ENCODE measurements around the gene MEGF6.
A peak's percentile ranks its signal among the peaks of the same experiment; 100 is the strongest.

Gene MEGF6

DNA sequence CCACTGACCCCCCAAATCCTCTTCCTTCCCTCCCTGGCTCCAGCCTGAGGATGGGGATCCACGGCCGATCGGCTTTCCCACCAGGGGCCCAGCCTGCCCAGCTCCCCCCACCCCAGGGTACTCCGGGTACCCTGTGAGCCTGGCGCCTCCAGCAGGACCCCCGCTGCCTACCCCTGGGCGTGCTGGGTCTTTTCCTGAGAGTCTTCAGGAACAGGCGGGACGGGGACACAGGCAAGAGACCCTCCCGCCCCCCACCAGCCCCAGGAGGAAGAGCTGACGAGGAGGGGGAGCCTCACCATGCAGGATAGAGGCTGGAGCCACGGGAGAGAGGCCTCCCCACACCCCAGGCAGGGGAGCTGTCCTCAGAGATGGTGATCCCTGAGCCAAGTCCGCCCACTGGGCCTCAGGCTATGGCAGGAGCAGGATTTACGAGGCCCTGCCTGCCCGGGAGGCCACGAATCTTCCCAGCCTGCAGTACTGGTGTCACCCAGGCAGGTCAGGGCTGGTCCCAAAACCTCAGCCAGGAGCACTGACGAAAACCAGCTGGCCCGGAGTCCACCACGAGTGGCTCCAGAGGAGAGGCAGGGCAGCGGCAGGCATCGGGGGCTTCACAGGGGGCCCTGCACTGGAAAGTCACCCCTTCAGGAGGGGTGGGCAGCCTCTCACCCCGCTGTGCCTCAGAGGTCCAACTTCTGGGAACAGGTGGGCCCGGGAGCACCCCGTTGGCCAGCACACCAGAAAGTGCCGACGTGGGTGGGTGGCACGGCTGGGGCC lies 58.0 kb downstream of the MEGF6 start:
- DNase-seq (ENCODE audit: low read depth in 2 of 2): no peak

DNA sequence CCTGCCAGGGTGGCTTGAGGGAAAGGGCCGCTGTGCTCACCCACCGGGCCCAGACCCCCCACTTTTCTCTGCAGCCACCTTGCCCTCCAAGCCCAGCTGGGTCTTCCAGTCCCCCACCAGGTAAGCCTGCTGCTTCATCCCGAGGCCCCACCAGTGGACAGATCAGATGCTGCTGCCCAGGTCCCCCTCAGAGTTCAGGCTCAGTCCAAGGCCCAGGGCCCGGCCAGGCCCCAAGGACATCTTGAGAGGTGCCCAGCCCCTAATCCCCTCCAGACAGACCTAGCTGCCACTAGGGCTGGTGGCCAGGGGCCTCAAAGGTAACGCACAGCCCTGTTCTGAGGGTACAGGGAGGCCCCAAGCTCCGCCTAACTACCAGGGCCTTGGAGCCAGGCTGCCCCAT lies 58.6 kb downstream of the MEGF6 start:
- DNase-seq (ENCODE audit: low read depth in 2 of 2): no peak

DNA sequence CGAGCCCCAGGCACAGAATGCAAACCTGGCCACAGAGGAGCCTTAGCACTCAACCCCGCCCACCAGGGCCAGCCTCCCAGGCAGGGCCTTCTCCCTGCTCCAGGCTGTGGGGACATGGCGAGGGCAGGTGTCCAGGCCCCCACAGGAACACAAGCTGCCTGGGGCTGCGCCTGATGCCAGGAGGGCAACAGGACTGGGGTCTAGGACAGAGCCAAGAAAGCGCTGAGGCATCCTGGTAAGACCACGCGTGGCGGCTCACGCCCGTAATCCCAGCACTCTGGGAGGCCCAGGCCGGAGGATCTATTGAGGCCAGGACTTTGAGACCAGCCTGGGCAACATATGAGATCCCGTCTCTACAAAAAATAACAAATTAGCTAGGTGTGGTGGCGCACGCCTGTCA lies 59.1 kb downstream of the MEGF6 start:
- DNase-seq (ENCODE audit: low read depth in 2 of 2): no peak

DNA sequence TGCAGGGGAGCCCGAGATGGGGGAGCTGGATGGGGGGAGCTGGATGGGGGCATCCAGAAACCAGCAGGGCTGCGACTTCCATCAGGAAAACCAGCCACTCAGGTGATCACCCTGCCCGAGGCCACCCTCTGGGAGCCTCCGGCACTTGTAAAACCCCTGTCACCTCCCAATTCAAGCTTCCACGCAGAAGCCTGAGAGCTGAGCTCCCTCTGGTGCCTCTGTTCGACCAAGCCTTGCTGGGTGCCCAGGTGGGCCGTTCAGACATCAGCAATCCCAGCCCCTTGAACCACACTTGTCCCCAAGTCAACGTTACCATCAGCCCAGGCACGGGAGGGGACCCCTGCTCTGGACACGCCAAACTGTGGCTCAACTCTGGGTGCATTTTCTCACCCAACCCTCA lies 59.6 kb downstream of the MEGF6 start:
- no peak for DNase-seq (ENCODE audit: low read depth in 2 of 2)

DNA sequence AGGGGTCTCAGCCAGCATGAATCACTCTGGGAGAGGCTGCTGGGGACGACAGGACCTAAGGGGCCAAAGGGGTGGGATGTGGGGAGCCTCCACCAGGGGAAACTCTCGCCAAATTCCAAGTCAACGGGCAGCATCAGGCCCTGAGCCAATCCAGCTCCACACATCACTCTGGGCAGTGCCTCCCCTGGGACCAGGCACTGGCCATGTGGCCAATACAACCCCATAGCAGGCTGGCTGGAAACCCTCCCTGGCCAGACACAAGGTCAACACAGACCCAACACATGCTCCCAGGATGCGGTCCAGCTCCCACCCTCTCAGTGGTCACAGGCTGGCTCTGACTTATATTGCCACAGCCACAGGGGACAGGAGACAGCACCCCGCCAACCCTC lies 60.0 kb downstream of the MEGF6 start:
- no peak for DNase-seq (ENCODE audit: low read depth in 2 of 2)

DNA sequence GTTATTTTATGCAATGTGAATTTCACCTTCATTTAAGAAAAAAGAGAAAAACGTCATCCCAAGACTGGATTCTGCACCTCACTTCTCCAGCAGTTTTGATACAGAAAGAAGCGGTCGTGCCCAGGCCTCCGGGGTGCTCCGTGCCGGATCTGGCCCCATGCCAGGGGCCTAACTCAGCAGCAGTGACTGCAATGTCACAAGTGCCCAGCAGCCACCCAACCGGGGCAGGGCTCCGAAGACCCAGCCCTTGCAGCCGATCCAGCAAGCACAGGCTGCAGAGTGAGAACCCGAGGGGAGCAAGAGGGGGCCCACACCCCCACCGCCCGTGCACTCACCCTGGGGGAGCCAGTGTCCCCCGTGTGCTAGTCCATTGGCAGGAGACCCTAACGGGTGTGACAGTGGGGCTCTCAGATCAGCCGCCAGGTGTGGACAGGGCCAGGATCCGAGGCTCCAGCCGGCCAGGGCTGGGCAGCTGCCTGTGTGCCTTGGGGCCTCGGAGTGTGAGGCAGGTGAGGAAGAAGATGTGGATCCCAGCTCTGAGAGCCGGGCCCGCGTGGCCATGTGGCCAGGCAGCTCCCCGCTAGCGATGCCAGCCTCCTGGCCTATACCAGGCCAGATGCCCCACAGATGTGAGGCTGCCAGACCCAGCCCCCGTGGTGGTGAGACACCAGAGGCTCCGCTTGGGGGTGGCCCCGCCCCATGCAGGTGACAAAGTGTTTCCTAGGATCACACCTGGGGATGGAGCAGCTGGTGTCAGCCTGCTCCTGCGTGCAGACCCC lies 60.6 kb downstream of the MEGF6 start:
- no peak for DNase-seq (ENCODE audit: low read depth in 2 of 2)

DNA sequence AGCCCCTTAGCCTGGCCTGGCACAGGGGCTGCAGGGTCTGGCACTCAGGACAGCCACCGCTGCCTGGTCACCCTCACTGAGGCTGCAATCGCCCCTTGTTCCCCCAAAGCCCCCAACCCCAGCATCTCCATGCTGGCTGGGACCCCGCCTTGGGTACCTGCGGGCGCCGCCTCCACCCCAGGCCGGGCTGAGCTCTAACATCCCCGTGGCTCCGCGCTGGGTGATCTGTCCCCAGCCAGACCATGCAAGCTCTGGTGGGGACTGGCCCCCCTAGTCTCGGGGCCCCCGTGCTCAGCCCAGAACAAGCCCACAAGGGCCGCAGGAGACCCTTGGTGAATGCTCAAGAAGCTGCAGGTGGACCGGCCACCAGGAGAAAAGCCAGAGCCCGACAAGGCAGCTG lies 62.4 kb downstream of the MEGF6 start:
- DNase-seq (ENCODE audit: low read depth in 2 of 2): no peak

DNA sequence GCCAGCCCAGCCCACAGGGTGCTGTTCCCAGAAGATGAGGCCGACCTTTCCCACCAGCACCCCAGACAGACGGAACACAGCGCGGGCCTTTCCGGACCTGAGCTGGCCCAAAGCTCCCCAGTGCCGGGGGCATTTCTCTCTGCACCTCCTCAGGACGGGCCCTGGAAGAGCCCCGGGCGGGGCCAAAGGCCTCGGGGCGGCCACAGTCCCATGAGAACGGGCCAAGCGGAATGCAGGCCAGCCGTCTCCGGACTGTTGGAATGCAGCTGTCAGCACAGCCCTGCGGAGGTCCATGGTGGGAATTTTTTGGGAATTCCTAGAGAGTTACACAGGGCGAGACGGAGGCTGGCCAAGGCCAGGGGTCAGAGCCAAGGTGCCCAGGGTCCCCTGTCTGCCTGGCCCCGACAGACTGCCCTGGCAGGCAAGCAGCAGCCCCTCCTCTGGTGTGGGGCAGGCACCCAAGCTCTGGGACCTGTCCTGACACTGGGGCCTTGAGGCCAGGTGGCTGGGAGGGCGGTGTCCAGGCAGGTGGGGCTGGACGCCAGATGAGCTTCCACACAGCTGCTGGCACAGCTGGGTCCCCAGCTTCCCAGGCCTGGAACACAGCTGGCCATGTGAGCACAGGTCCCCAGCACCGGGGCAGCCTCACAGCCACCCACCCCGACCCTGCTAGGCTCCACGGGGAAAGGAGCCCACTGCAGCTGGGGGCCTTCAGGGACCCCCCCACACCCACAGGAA lies 63.0 kb downstream of the MEGF6 start:
- no peak for DNase-seq (ENCODE audit: low read depth in 2 of 2)

DNA sequence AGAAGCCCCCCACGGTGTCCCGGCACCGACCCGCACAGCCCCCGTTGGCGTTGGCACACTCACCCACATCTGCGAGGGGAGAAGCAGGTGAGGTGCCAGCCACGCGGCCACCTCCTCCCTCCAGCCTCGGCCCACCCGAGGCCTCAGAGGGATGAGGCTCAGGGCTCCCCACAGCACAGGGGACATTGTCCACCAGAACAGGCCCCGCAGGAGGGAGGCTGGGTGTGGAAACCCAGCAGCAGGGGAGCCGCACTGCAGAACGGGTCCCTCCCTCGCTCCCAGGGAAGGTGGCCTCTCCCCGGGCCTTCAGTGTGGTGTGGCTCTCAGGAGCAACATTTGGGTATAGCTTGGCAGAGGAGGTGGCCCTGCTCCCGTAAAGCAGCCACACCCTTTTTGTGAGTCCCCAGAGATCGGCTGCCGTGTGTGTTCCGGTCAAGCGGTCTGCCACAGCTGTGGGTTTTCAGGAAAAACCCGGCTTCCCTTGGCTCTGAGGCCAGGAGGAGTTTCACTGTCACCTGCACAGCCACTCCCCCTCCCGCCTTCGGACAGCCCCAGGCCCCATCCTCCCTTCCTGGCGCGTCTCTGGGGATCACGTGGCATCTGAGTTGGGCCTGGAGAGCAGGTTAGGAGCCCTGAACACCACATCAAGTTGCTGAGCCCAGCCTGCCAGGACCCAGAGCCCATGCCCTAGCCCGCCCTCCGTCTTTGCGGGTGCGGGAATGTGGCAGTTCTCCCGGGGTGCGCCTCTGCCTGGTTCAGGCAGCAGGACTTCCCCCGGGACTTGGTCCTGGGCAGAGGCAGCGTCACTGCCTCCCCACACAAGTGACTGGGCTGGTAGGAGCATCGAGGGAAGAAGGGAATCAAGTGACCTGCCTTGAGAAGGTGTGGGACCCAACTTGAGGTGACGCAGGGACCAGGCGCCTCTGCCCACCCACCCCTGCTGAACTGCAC lies 64.0 kb downstream of the MEGF6 start:
- DNase-seq (ENCODE audit: low read depth in 2 of 2): no peak

DNA sequence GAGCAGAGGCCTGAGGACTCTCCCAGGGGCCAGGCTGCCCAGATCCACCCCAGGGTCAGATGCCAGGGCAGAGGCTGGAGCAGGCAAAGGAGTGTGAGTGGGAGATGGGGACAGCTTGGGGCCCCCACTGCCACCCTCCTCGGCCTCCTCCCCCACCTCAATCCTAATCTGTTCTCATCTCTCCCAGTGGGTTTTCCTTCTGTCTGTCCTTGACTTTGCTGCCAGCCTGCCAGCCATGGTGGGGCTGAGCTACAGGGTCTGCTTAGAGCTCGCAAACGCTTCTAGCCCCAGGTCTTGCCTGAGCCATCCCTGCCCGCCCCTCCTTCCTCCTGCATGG lies 65.3 kb downstream of the MEGF6 start:
- no peak for DNase-seq (ENCODE audit: low read depth in 2 of 2)

DNA sequence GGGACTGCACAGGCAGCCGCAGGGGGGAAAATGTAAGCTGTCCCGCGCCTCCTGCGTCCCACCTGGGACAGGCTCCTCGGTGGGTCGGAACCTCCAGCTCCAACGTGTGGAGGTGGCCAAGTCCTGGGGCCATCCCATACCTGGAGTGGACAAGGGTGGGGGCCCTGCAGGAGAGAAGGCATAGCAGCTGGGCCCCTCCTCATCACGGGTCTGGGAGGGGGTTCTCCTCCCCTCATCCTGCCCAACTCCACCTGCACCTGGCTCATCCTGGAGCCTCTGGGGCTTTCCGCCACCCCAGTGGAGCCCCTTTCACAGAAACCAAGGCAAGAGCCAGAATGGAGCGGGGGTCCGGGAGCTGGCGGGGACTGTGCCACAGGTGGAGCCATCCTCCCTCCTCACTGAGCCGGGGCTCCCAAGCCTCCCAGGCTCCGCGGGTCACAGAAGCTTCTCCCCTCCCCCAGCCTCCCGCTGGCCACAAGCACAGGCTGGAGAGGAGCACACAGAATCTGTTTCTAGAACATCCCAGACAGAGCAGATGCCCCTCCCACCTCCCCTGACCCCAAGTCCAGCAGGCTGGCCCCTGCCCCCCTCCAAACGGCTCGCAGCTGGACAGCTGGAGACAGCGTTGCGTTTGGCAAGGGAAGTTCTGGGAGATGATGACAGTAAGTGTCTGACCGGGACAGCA lies 65.8 kb downstream of the MEGF6 start:
- DNase-seq (ENCODE audit: low read depth in 2 of 2): no peak

DNA sequence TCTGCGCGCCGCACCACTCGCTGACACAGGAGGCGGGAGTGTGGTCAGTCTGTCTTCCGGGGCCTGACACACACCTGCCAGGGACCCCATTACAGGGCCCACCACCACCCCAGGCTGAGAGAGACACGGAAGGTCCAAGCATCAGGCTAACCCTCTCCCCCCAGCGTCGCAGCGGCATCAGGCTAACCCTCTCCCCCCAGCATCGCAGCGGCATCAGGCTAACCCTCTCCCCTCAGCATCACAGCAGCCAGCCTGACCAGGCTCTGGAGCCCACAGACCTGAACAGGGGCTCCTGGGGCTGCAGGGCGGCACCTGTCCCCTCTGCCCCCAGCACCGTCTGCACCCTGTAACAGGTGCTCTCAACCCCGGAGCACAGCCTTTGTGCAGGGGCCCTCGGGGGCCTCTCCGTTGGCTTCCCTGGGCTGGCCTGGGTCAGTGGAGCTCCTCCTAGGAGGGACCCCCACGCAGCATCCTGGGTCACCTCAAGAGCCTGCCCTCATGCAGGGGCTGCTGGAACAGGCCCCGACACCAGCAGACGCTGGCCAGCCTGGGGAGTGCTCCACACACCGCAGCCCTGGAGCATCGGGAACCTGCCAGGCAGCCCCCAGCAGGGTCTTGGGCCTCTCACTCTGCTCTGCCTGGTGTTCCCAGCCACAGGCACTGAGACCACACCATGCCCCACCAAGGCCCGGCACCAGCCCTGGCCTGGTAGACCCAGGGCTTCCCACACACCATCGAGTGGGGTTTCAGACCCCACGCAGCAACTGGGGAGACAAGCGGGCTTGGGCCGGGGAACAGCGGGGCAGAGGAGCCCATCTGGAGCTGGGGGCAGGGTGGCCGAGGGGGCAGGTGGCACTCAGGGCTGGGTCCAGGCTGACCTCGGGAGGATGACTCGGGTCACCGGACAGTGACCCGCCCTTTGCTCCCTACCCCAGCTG lies 67.0 kb downstream of the MEGF6 start:
- DNase-seq (ENCODE audit: low read depth in 2 of 2): no peak

DNA sequence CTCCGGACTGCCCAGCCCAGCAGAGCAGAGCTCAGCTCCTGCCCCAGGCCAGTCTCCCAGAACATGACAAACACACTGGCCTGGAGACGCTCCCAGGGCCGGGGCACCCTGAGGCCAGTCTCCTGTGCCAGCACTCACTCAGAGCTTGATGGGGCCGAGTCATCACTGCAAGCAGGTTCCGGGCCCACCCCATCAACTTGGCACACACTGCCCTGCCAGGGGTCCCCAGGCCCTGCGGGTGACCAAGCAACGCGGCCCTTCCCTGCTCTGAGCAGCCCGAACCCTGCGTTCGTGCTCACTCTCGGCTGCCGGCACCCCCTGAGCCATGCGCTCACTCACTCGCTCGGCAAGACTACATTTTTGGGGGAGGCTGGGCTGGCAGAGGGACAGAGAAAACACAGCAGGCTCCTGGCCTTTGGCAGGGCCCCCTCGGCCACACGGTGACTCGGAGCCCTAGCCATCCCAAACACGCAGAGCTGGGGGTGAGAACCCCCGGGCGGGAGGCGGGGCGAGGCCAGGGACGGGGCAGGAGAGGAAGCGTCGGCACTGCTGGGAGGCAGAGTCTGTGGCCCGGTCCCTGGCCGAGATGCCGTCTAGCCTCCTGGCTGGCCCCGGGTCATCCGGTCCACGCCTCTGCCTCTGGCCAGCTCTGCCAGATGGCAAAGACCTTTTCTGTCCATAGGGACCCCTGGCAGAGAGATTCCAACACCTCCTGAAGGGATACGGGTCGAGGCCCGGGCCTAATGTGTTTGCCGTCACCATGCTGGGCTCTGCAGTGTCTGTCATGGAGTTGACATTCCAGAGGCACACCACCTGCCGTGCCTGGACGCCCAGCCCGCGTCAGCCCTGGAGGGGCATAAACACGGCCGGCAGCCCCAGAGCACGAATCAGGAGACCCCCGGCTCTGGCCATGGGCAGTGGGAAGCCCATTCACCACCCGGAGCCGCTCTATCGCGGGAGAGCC lies 68.0 kb downstream of the MEGF6 start:
- peak in 1 of 2 experiments; percentile 37 for DNase-seq (ENCODE audit: low read depth in 2 of 2)

DNA sequence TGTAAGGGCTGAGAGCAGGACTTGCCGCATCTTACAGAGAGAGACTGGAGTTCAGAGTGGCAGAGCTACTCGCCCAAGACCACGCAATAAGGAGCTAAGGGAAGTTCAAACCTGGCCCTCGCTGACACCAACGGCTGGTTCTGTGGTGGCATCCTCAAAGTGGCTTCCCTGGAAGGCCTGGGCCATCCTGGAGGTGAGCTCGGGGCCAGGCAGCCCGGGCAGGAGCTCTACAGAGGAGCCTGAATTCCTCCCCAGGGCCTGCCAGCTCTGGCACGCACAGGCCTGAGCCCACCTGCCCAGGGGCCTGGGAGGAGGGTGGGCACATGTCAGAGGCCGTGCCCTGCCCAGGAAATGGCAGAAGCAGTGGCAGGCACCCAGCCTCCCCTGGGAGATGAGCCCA lies 68.6 kb downstream of the MEGF6 start:
- DNase-seq (ENCODE audit: low read depth in 2 of 2): no peak

DNA sequence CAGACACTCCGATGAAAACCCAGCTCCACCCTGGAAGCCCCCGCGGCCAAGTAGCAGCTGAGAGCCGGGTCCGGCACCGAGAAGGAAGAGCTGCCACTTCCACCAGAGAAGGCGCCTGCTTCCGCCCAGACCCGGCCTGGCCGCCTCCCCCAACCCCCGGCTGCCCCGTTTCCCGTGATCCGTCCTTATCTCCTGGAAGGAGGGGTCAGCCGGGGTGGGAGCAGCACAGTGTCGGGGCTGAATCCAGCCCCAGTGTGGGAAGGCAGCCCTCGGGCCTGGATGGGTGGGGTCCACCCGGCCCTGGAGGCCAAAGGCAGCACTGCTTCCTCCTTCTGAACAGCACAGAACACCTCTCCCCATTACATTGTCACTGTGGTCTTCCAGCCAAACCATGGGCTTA lies 69.4 kb downstream of the MEGF6 start:
- DNase-seq (ENCODE audit: low read depth in 2 of 2): no peak

DNA sequence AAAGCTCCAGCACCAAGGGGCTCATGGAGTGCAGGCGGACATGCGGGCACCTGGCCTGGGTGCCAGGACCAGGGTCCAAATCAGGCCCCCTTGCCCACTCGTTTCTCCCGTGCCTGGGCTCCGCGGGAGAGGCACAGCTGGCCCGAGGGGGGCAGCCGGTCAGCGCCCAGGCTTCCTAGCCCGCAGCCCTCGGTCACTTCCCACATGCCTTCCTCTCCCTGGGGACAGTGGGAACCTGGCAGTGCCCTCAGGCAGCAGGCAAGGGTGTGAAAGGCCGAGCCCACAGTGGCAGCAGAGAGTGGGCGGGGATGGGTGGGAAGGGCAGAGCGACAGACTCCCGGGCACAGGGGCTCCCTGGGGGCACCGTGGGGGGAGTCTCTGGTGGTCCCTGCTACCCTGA lies 69.8 kb downstream of the MEGF6 start:
- DNase-seq (ENCODE audit: low read depth in 2 of 2): no peak

DNA sequence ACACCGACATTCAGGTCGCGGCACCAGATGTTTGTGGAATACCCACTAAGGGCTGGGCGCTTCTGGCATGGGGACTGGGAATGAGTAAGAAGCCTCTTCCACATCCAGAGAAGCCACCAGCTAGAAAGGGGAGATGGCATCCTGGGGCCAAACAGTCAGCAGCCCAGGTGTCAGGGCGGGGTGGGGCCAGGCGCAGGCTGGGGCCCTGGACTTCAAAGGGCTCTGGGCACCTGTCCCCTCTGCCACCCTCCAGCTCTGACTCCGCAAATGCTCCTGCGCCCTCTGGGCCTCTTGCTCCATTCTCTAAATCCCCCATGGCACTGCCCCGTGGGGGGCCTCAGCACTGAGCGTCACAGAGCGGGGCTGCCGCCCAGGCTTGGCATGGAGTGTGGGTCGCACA lies 70.4 kb downstream of the MEGF6 start:
- DNase-seq (ENCODE audit: low read depth in 2 of 2): no peak

DNA sequence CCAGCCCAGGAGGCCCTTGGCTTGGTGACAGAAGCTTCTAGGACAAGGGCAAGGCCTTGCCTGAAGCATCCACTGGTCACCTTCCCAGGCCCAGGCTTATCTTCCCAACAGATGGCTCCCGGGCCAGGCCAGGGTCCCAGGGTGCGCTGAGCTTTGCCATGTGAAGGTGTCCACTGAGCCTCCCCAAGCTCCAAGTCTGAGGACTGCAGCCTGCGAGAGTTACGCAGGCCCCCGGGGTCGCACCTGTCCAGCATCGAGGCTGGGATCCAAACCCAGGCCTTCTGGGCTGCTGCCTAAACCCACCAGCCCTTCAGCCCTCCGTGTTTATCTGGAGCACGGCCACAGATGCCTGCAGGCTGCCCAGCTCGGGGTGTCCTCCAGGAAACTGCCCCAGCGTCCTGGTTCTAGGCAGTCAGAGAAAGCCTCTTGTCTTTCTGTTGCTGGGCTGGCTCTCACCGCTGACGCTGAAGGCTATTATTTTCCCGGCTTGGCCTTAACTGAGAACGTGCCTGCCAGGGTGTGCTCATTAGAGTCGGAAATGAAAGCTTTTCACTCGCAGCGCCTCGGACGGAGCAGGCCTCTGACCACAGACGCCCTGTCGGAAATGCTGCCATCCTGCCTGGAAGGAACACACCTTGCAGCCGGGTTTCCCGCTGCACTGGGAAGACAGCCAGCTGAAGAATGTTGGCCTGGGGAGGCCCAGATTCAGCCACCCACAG lies 71.4 kb downstream of the MEGF6 start:
- DNase-seq (ENCODE audit: low read depth in 2 of 2): no peak

Data from fibroblast of skin of left biceps (primary cell).